HL-60 (cell line): ENCODE measurements around the gene ZP1.
A peak's percentile ranks its signal among the peaks of the same experiment; 100 is the strongest.

Source experiments
- DNase-seq, 2 experiments: peaks; one replicate each; pipeline ENCODE4 v3.0.0-alpha.2; 2010 to 2020; ENCODE audit warnings: low read depth in 1 of 2, low spot score in 1 of 2
- H3K27ac ChIP-seq: fragments of 250-450 bp; sonication (Bioruptor Pico); replicated peaks from 2 replicates; pipeline ENCODE4 v1.5.1; 2020; ENCODE audit warnings: mild to moderate bottlenecking, moderate library complexity
- H3K27me3 ChIP-seq: fragments of 250-450 bp; sonication (Bioruptor Pico); 2 replicates; pipeline ENCODE4 v1.5.1; 2021; ENCODE audit warnings: mild to moderate bottlenecking, moderate library complexity; ENCODE audit not compliant: insufficient read depth, poor library complexity, severe bottlenecking
- H3K4me3 ChIP-seq: replicated peaks from 2 replicates; pipeline ENCODE4 v1.5.1; 2011; ENCODE audit warnings: mild to moderate bottlenecking, control low read depth, low read length; ENCODE audit not compliant: insufficient read depth
- GABPA ChIP-seq: IDR thresholded peaks from 2 replicates; pipeline ENCODE4 v1.6.1; 2012; ENCODE audit warnings: low read depth
- POLR2AphosphoS5 ChIP-seq: IDR thresholded peaks from 2 replicates; pipeline ENCODE4 v1.6.1; 2012; ENCODE audit warnings: low read depth
- SPI1 ChIP-seq: IDR thresholded peaks from 2 replicates; pipeline ENCODE4 v1.6.1; 2012; ENCODE audit warnings: low read depth, mild to moderate bottlenecking, borderline replicate concordance
- TF ChIP-seq, protein P1 (sequence below): IDR thresholded peaks from one replicate; pipeline ENCODE4 v1.5.1; 2011; ENCODE audit warnings: low read length, control low read depth, inconsistent platforms; ENCODE audit not compliant: insufficient read depth
- TF ChIP-seq, protein P2 (sequence below): IDR thresholded peaks from 2 replicates; pipeline ENCODE4 v1.6.1; 2012; ENCODE audit warnings: low read depth; ENCODE audit not compliant: insufficient replicate concordance

The ZP1 gene

DNA sequence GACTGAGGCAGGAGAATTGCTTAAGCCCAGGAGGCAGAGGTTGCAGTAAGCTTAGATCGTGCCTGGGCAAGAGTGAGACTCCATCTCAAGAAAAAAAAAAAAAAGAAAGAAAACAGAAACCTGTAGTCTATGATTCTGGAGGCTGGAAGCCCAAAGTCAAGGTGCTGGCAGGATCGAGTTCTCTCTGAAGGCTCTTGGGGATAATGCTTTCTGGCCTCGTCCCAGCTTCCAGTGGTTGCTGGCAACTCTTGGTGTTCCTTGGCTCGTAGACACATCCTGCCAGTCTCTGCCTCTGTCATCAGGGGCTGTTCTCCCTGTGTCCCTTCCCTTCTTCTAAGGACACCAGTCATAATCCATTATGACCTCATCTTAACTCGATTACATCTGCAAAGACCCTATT lies 42.2 kb upstream of the ZP1 start:
- H3K4me3 ChIP-seq, result no peak overlapping the region
- DNase-seq, result no peak
- no peaks in the 10 kb centered on the region for H3K27me3 ChIP-seq
- TF ChIP-seq GABPA (no peak), POLR2AphosphoS5 (no peak), SPI1 (no peak)
- TF ChIP-seq, protein P1, sequence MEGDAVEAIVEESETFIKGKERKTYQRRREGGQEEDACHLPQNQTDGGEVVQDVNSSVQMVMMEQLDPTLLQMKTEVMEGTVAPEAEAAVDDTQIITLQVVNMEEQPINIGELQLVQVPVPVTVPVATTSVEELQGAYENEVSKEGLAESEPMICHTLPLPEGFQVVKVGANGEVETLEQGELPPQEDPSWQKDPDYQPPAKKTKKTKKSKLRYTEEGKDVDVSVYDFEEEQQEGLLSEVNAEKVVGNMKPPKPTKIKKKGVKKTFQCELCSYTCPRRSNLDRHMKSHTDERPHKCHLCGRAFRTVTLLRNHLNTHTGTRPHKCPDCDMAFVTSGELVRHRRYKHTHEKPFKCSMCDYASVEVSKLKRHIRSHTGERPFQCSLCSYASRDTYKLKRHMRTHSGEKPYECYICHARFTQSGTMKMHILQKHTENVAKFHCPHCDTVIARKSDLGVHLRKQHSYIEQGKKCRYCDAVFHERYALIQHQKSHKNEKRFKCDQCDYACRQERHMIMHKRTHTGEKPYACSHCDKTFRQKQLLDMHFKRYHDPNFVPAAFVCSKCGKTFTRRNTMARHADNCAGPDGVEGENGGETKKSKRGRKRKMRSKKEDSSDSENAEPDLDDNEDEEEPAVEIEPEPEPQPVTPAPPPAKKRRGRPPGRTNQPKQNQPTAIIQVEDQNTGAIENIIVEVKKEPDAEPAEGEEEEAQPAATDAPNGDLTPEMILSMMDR, result no peak
- TF ChIP-seq, protein P2, sequence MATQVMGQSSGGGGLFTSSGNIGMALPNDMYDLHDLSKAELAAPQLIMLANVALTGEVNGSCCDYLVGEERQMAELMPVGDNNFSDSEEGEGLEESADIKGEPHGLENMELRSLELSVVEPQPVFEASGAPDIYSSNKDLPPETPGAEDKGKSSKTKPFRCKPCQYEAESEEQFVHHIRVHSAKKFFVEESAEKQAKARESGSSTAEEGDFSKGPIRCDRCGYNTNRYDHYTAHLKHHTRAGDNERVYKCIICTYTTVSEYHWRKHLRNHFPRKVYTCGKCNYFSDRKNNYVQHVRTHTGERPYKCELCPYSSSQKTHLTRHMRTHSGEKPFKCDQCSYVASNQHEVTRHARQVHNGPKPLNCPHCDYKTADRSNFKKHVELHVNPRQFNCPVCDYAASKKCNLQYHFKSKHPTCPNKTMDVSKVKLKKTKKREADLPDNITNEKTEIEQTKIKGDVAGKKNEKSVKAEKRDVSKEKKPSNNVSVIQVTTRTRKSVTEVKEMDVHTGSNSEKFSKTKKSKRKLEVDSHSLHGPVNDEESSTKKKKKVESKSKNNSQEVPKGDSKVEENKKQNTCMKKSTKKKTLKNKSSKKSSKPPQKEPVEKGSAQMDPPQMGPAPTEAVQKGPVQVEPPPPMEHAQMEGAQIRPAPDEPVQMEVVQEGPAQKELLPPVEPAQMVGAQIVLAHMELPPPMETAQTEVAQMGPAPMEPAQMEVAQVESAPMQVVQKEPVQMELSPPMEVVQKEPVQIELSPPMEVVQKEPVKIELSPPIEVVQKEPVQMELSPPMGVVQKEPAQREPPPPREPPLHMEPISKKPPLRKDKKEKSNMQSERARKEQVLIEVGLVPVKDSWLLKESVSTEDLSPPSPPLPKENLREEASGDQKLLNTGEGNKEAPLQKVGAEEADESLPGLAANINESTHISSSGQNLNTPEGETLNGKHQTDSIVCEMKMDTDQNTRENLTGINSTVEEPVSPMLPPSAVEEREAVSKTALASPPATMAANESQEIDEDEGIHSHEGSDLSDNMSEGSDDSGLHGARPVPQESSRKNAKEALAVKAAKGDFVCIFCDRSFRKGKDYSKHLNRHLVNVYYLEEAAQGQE, result no peak
- H3K27ac ChIP-seq, result no peak overlapping the region

DNA sequence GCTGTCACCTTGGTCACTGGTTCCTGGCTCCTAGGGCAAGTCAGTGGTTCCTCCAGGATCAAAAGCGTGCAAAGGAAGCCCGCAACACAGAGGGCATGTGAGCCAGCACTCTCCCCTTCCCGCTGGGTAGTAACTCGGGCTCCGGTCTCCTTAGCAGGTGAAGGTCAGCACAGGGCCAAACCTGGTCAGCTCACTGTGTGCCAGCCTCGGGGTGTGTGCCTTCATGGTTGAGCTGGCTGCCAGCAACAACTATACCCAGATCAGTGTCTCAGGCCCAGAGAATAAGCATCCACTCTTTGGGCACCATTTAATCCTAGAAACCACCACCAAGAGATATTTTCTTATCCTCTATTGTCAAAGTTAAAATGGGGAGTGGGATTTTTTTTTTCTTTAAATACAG lies 41.6 kb upstream of the ZP1 start:
- Histone ChIP-seq H3K27me3 (no peaks in the 10 kb centered on the region), H3K4me3 (no peak overlapping the region), H3K27ac (no peak overlapping the region)
- DNase-seq, result no peak
- no peak for TF ChIP-seq POLR2AphosphoS5
- TF ChIP-seq, protein P1, result no peak
- no peak for TF ChIP-seq GABPA
- TF ChIP-seq, protein P2, result no peak
- no peak for TF ChIP-seq SPI1

DNA sequence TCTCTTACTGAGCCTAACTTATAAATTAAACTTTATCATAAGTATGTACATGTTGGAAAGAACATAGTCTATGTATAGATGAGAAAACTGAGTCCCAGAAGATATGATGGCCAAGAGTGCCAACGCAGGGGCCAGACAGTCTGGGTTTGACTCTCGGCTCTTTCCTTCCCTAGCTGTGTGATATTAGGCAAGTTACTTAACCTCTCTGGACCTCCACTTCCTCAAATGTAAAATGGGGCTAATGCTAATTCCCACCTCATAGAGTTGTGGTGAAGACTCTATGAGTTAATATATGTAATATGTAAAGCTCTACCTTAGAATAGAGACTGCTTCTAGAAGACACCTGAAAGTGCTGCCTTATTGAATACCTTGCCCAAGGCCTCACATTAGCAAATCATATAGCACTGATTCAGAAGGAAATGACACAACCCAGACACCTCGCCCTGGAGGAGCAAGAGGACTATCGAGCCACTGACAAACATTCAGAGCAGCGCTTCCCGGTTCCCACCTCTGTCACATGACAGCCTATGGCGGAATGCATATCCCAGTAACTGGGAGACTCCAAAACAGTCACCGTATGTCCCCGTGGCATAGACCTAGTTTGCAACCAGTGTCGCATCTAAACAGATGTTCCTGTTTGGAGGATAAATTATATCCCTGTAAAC lies 36.7 kb upstream of the ZP1 start:
- Histone ChIP-seq H3K4me3 (no peak overlapping the region), H3K27ac (no peak overlapping the region), H3K27me3 (no peaks in the 10 kb centered on the region)
- TF ChIP-seq, protein P1, result no peak
- TF ChIP-seq SPI1, result peak; percentile 60
- DNase-seq, result peak in 1 of 2 experiments; percentile 60

DNA sequence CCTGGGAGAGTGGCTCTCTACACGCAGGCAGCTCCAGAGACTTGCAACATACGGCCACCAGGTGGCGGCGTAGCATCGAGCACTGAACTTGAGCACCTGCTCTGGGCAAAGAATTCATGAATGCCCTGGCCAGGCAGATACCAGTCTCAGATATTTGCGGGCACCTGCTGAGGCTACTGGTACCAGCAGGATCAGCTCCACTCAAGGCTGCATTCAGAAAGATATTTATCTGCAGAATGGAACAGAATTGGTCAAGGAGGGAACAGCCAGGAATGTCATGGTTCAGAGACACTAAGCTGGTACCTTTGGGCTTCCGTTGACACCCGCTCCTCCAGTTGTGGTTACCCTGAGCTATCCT lies 36.2 kb upstream of the ZP1 start:
- Histone ChIP-seq H3K4me3 (no peak overlapping the region), H3K27ac (no peak overlapping the region), H3K27me3 (no peaks in the 10 kb centered on the region)
- peak; percentile 56 to 81 for DNase-seq
- TF ChIP-seq GABPA, result no peak
- TF ChIP-seq, protein P1, result peak; percentile 87
